Chondrocyte (in vitro differentiated cells): ENCODE measurements around the gene DUOXA1. TPM values are rescaled to one million over a fixed set of nuclear protein-coding genes. Genes with fewer than 3 reads are reported as not detected.
A peak's percentile ranks its signal among the peaks of the same experiment; 100 is the strongest.

ENCODE experiments used
- DNase-seq: peaks from one replicate; pipeline ENCODE4 v3.0.0; 2021; ENCODE audit warnings: mixed read lengths, low spot score
- H3K27ac Mint-ChIP-seq: one replicate; pipeline ENCODE4 v1.8.0; 2021; ENCODE audit warnings: mild to moderate bottlenecking, moderate library complexity, mixed read lengths; ENCODE audit not compliant: unreplicated experiment
- H3K27me3 Mint-ChIP-seq: 2 replicates; pipeline ENCODE4 v1.8.0; 2021; ENCODE audit warnings: low read depth, mixed read lengths
- H3K36me3 Mint-ChIP-seq: 2 replicates; pipeline ENCODE4 v1.8.0; 2021; ENCODE audit warnings: low read depth, mixed read lengths
- H3K4me1 Mint-ChIP-seq: 2 replicates; pipeline ENCODE4 v1.8.0; 2021; ENCODE audit warnings: low read depth, mild to moderate bottlenecking, mixed read lengths
- H3K4me3 Mint-ChIP-seq: one replicate; pipeline ENCODE4 v1.8.0; 2021; ENCODE audit warnings: mild to moderate bottlenecking, moderate library complexity, mixed read lengths; ENCODE audit not compliant: unreplicated experiment
- H3K9me3 Mint-ChIP-seq: 2 replicates; pipeline ENCODE4 v1.8.0; 2021; ENCODE audit warnings: low read depth, mixed read lengths
- CTCF ChIP-seq: fragments of 200-600 bp; sonication (generic); IDR thresholded peaks from 2 replicates; pipeline ENCODE4 v1.5.0; 2021; ENCODE audit warnings: antibody characterized with exemption, mild to moderate bottlenecking, moderate library complexity
- total RNA-seq: library from RNA; stranded (reverse); gene quantifications from 3 replicates; pipeline ENCODE4 v1.2.1, GENCODE V29; 2021

DUOXA1 gene
- total RNA-seq, 1 donor from 2014 or later: 0.47 TPM

GRCh38 chr15:45121706-45122417, 7.8 kb downstream of the DUOXA1 start:
- Mint-ChIP-seq H3K9me3 (no peaks in the 10 kb centered on the region), H3K4me1 (peaks cover 15% of the 10 kb centered on the region), H3K36me3 (no peaks in the 10 kb centered on the region), H3K27ac (peak overlapping the region; percentile 54), H3K4me3 (no peak overlapping the region), H3K27me3 (peaks cover 29% of the 10 kb centered on the region)
- no peak for TF ChIP-seq CTCF
- no peak for DNase-seq

GRCh38 chr15:45121020-45121419, 8.7 kb downstream of the DUOXA1 start:
- no peaks in the 10 kb centered on the region for H3K9me3 Mint-ChIP-seq
- peaks cover 23% of the 10 kb centered on the region for H3K27me3 Mint-ChIP-seq
- peaks cover 15% of the 10 kb centered on the region for H3K4me1 Mint-ChIP-seq

GRCh38 chr15:45120081-45120972, 9.4 kb downstream of the DUOXA1 start:
- TF ChIP-seq CTCF: no peak
- no peaks in the 10 kb centered on the region for H3K9me3 Mint-ChIP-seq
- H3K36me3 Mint-ChIP-seq: no peaks in the 10 kb centered on the region
- H3K27me3 Mint-ChIP-seq: peaks cover 23% of the 10 kb centered on the region
- no peak overlapping the region for H3K27ac Mint-ChIP-seq
- no peak overlapping the region for H3K4me3 Mint-ChIP-seq
- no peak for DNase-seq
- peaks cover 15% of the 10 kb centered on the region for H3K4me1 Mint-ChIP-seq

More at GRCh38 chr15:45121020-45121419, 8.7 kb downstream of the DUOXA1 start:
- Mint-ChIP-seq H3K36me3 (no peaks in the 10 kb centered on the region), H3K27ac (no peak overlapping the region), H3K4me3 (no peak overlapping the region)
- no peak for TF ChIP-seq CTCF
- no peak for DNase-seq

GRCh38 chr15:45118996-45119395, 10.7 kb downstream of the DUOXA1 start:
- H3K4me3 Mint-ChIP-seq: no peak overlapping the region
- H3K36me3 Mint-ChIP-seq: peaks cover under 1% of the 10 kb centered on the region
- DNase-seq: no peak
- peaks cover 17% of the 10 kb centered on the region for H3K4me1 Mint-ChIP-seq
- H3K9me3 Mint-ChIP-seq: no peaks in the 10 kb centered on the region
- no peak for TF ChIP-seq CTCF
- peaks cover 27% of the 10 kb centered on the region for H3K27me3 Mint-ChIP-seq
- no peak overlapping the region for H3K27ac Mint-ChIP-seq

- no peaks in the 10 kb centered on the region for H3K9me3 Mint-ChIP-seq
- peak; percentile 100 for TF ChIP-seq CTCF
- H3K4me1 Mint-ChIP-seq: peaks cover 19% of the 10 kb centered on the region
- no peak overlapping the region for H3K27ac Mint-ChIP-seq
- H3K4me3 Mint-ChIP-seq: peak overlapping the region; percentile 54
- DNase-seq: peak; percentile 92
- peaks cover 2% of the 10 kb centered on the region for H3K36me3 Mint-ChIP-seq
- H3K27me3 Mint-ChIP-seq: peaks cover 31% of the 10 kb centered on the region
These were observed 11.5 kb downstream of the DUOXA1 start for GRCh38 chr15:45118131-45118588.
